Endothelial cell of umbilical vein (primary cell): ENCODE measurements around the gene LIMK2.

Experiments
- CTCF ChIP-seq, 2 donors: IDR thresholded peaks; 1 replicate in 1 of 2; 2 replicates in 1 of 2; pipeline ENCODE4 v1.5.1; 2011; ENCODE audit warnings: low read length in 2 of 2, mild to moderate bottlenecking in 2 of 2, moderate library complexity in 2 of 2, control low read depth in 1 of 2, inconsistent platforms in 1 of 2, low read depth in 1 of 2; ENCODE audit not compliant: insufficient read depth in 1 of 2; ENCODE audit errors: extremely low read depth in 1 of 2
- EZH2 ChIP-seq: IDR thresholded peaks from 2 replicates; pipeline ENCODE4 v1.6.1; 2012; ENCODE audit warnings: borderline replicate concordance, low read depth, mild to moderate bottlenecking, moderate library complexity, low read length, inconsistent platforms; ENCODE audit not compliant: severe bottlenecking
- FOS ChIP-seq: IDR thresholded peaks from 2 replicates; pipeline ENCODE4 v1.6.1; 2011; ENCODE audit warnings: mild to moderate bottlenecking, low read length, moderate library complexity, borderline replicate concordance; ENCODE audit not compliant: insufficient read depth
- GATA2 ChIP-seq: IDR thresholded peaks from 2 replicates; pipeline ENCODE4 v1.7.0; 2011; ENCODE audit warnings: low read depth, mild to moderate bottlenecking, moderate library complexity, mixed read lengths, low read length; ENCODE audit not compliant: insufficient read length, insufficient read depth
- JUN ChIP-seq: IDR thresholded peaks from 2 replicates; pipeline ENCODE4 v1.6.1; 2011; ENCODE audit warnings: borderline replicate concordance, low read depth; ENCODE audit not compliant: insufficient read length, insufficient read depth
- POLR2A ChIP-seq: IDR thresholded peaks from 2 replicates; pipeline ENCODE4 v1.6.1; 2012; ENCODE audit warnings: low read depth, mild to moderate bottlenecking, control low read depth, low read length
- POLR2AphosphoS5 ChIP-seq: IDR thresholded peaks from 2 replicates; pipeline ENCODE4 v1.6.1; 2012; ENCODE audit warnings: low read depth, mild to moderate bottlenecking, control low read depth, low read length, moderate library complexity; ENCODE audit not compliant: insufficient read depth
- TF ChIP-seq, protein P1 (sequence below): IDR thresholded peaks from 2 replicates; pipeline ENCODE4 v1.6.1; 2011; ENCODE audit not compliant: insufficient read depth, insufficient read length

- TF ChIP-seq GATA2 = no peak
- TF ChIP-seq CTCF (IDR thresholded peaks at IDR 0.05; ENCODE audit: extremely low read depth in 1 of 2, insufficient read depth in 1 of 2, low read depth in 1 of 2, low read length in 2 of 2) = no peak
- TF ChIP-seq POLR2A = no peak
- TF ChIP-seq EZH2 = no peak
- no peak for TF ChIP-seq POLR2AphosphoS5
- TF ChIP-seq, protein P1, sequence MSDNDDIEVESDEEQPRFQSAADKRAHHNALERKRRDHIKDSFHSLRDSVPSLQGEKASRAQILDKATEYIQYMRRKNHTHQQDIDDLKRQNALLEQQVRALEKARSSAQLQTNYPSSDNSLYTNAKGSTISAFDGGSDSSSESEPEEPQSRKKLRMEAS = no peak
- TF ChIP-seq FOS = no peak
- TF ChIP-seq JUN = no peak
Measured at GRCh38 chr22:31222736-31223135, 10.6 kb downstream of the LIMK2 start.
